DMS 273 treated with DMSO at 0.1 percent for 48 hours (cell line): Measurements from ENCODE around the gene ASPSCR1.

Experiments used
- DNase-seq: peaks from one replicate; lab custom pipeline; 2025; lab: John Stamatoyannopoulos, UW

The ASPSCR1 gene

GRCh38 chr17:81999976-82000802 lies 22.8 kb downstream of the ASPSCR1 start:
- no peak for DNase-seq

- DNase-seq = no peak
Measured at GRCh38 chr17:82000803-82001570, 23.6 kb downstream of the ASPSCR1 start.

GRCh38 chr17:82001571-82002056 lies 24.2 kb downstream of the ASPSCR1 start:
- no peak for DNase-seq

GRCh38 chr17:82003411-82004381 lies 26.3 kb downstream of the ASPSCR1 start:
- no peak for DNase-seq

GRCh38 chr17:82004517-82005455 lies 27.4 kb downstream of the ASPSCR1 start:
- DNase-seq = no peak

GRCh38 chr17:82005701-82006348 lies 28.4 kb downstream of the ASPSCR1 start:
- no peak for DNase-seq

GRCh38 chr17:82006468-82007227 lies 29.2 kb downstream of the ASPSCR1 start:
- DNase-seq = no peak

GRCh38 chr17:82007228-82007494 lies 29.7 kb downstream of the ASPSCR1 start:
- DNase-seq = no peak

- no peak for DNase-seq
Measured at GRCh38 chr17:82007495-82008257, 30.2 kb downstream of the ASPSCR1 start.

- no peak for DNase-seq
Measured at GRCh38 chr17:82008258-82008940, 31.0 kb downstream of the ASPSCR1 start.

- DNase-seq = no peak
Measured at GRCh38 chr17:82008941-82009405, 31.5 kb downstream of the ASPSCR1 start.

- no peak for DNase-seq
Measured at GRCh38 chr17:82009413-82009812, 32.0 kb downstream of the ASPSCR1 start.

- no peak for DNase-seq
Measured at GRCh38 chr17:82010575-82011525, 33.4 kb downstream of the ASPSCR1 start.

GRCh38 chr17:82011617-82012187 lies 34.3 kb downstream of the ASPSCR1 start:
- no peak for DNase-seq

GRCh38 chr17:82012261-82012639 lies 34.8 kb downstream of the ASPSCR1 start:
- DNase-seq = no peak

- DNase-seq = no peak
Measured at GRCh38 chr17:82012640-82013295, 35.3 kb downstream of the ASPSCR1 start.
